Measurements from ENCODE around the gene SIRT5. TPM values are rescaled to one million over a fixed set of nuclear protein-coding genes. Genes with fewer than 3 reads are reported as not detected.

SIRT5 gene
- total RNA-seq, 1 donor from 2014 or later = 12.4 TPM

DNA sequence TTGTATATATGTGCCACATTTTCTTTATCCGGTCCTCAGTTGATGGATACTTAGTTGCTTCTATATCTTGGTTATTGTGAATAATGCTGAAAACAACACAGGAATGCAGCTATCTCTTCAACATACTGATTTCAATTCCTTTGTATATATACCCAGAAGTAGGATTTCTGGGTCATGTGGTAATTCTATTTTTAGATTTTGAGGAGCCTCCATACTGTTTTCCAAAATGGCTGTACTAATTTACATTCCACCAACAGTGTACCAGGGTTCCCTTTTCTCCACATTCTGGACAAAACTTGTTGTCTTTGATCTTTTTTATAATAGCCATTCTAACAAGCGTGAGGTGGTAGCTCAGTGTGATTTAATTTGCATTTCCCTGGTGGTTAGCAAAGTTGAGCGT, 1.6 kb downstream of the SIRT5 start:
- Mint-ChIP-seq H3K4me3 (peak overlapping the region; percentile 25), H3K27me3 (no peaks in the 10 kb centered on the region), H3K27ac (no peak overlapping the region), H3K36me3 (ENCODE audit: low read depth) (peaks cover 22% of the 10 kb centered on the region), H3K9me3 (no peaks in the 10 kb centered on the region), H3K4me1 (peaks cover 23% of the 10 kb centered on the region)
- CTCF ChIA-PET = interaction anchor here (0.6 to 2.8 kb wide), 7 partner anchors 38 to 241 kb away, joined by 3 to 24 read pairs (median 10); partner anchors contain the start of gene NOL7
- POLR2A ChIA-PET = interaction anchor here (2.1 to 3.5 kb wide), 2 partner anchors 38 to 135 kb away, joined by 10 to 84 read pairs; partner anchors contain the start of genes NOL7 and RANBP9
- DNase-seq = no peak
- TF ChIP-seq, protein P1, sequence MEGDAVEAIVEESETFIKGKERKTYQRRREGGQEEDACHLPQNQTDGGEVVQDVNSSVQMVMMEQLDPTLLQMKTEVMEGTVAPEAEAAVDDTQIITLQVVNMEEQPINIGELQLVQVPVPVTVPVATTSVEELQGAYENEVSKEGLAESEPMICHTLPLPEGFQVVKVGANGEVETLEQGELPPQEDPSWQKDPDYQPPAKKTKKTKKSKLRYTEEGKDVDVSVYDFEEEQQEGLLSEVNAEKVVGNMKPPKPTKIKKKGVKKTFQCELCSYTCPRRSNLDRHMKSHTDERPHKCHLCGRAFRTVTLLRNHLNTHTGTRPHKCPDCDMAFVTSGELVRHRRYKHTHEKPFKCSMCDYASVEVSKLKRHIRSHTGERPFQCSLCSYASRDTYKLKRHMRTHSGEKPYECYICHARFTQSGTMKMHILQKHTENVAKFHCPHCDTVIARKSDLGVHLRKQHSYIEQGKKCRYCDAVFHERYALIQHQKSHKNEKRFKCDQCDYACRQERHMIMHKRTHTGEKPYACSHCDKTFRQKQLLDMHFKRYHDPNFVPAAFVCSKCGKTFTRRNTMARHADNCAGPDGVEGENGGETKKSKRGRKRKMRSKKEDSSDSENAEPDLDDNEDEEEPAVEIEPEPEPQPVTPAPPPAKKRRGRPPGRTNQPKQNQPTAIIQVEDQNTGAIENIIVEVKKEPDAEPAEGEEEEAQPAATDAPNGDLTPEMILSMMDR (IDR thresholded peaks at IDR 0.05) = no peak
- intact Hi-C loops (cut with micrococcal nuclease) = no loop called here
- no peak for ATAC-seq (ENCODE audit: low read depth)

DNA sequence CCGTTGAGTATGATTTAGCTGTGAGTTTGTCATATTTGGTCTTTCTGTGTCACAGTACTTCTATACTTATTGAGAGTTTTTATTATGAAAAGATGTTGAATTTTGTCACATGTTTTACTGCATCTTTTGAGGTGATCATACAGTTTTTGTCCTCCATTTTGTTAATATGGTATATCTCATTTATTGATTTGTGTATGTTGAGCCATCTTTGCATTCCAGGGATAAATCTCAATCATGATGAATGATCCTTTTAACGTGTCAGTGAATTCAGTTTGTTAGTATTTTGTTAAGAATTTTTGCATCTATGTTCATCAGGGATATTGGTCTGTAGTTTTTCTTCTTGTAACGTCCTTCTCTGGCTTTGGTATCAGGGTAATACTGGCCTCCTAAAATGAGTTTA, 3.5 kb downstream of the SIRT5 start:
- H3K27me3 Mint-ChIP-seq = no peaks in the 10 kb centered on the region
- intact Hi-C loops (cut with micrococcal nuclease) = no loop called here
- H3K4me1 Mint-ChIP-seq = peaks cover 23% of the 10 kb centered on the region
- peaks cover 31% of the 10 kb centered on the region for H3K36me3 Mint-ChIP-seq (ENCODE audit: low read depth)
- TF ChIP-seq, protein P1 (IDR thresholded peaks at IDR 0.05) = no peak
- ATAC-seq (ENCODE audit: low read depth) (no peak), DNase-seq (no peak)
- ChIA-PET CTCF (no interaction called here), POLR2A (no interaction called here)
- no peak overlapping the region for H3K27ac Mint-ChIP-seq
- H3K9me3 Mint-ChIP-seq = no peaks in the 10 kb centered on the region
- H3K4me3 Mint-ChIP-seq = no peak overlapping the region

DNA sequence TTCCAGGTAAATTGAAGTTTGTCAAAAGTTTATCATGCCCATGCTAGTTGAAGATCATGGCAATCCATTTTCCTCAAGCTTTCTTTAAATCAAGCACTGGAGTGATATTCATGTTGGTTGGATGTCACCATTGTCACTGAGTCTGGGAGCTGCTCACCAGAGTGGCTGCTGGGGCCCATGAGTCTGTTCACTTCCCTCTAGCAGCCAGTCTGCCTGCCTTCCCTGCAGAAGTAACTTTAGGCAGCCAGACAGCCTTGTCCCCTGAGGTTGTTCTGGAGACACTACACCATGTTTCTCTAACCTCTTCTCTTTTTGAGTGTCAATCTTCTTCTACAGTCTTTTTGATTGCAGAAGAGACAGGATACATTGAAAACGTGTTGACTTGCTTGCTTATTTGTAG, 5.5 kb downstream of the SIRT5 start:
- TF ChIP-seq, protein P1 (IDR thresholded peaks at IDR 0.05) = no peak
- H3K27ac Mint-ChIP-seq = no peak overlapping the region
- CTCF ChIA-PET = interaction anchor here (0.7 kb wide), 1 partner anchor 29 kb away, joined by 3 read pairs; no protein-coding TSS in a partner anchor
- H3K4me3 Mint-ChIP-seq = no peak overlapping the region
- intact Hi-C loops (cut with micrococcal nuclease) = no loop called here
- H3K4me1 Mint-ChIP-seq = peaks cover 13% of the 10 kb centered on the region
- H3K36me3 Mint-ChIP-seq (ENCODE audit: low read depth) = peaks cover 35% of the 10 kb centered on the region
- no peaks in the 10 kb centered on the region for H3K27me3 Mint-ChIP-seq
- DNase-seq = no peak
- no peak for ATAC-seq (ENCODE audit: low read depth)
- H3K9me3 Mint-ChIP-seq = no peaks in the 10 kb centered on the region
- POLR2A ChIA-PET = no interaction called here

DNA sequence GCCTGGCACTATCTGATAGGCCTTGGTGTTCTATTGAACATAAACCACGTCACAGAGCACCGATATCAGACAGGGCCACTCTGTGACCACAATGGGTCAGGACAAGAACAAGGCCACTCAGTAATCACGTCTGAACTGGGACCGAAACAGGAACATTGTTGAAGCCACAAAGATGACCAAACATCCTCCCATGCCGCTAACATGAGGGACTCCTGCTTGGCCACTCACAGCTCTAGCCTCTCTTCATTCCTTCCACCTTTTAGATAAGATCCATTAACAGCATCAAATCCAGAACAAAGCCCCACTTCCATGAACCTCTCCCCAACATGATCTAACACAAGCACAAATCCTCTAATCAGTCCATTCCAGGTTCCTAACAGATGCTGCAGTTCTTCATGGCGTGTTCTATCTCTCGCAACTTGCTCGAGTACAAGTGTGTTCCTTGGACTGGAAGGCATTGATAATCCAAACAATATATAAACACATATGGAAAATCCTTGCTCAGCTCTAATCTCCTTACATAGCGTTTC, 7.4 kb downstream of the SIRT5 start:
- peaks cover 42% of the 10 kb centered on the region for H3K36me3 Mint-ChIP-seq (ENCODE audit: low read depth)
- no peaks in the 10 kb centered on the region for H3K27me3 Mint-ChIP-seq
- POLR2A ChIA-PET = no interaction called here
- no peak for DNase-seq
- CTCF ChIA-PET = no interaction called here
- H3K4me3 Mint-ChIP-seq = no peak overlapping the region
- H3K4me1 Mint-ChIP-seq = no peaks in the 10 kb centered on the region
- H3K9me3 Mint-ChIP-seq = no peaks in the 10 kb centered on the region
- intact Hi-C loops (cut with micrococcal nuclease) = no loop called here
- TF ChIP-seq, protein P1 (IDR thresholded peaks at IDR 0.05) = no peak
- ATAC-seq (ENCODE audit: low read depth) = no peak
- no peak overlapping the region for H3K27ac Mint-ChIP-seq

DNA sequence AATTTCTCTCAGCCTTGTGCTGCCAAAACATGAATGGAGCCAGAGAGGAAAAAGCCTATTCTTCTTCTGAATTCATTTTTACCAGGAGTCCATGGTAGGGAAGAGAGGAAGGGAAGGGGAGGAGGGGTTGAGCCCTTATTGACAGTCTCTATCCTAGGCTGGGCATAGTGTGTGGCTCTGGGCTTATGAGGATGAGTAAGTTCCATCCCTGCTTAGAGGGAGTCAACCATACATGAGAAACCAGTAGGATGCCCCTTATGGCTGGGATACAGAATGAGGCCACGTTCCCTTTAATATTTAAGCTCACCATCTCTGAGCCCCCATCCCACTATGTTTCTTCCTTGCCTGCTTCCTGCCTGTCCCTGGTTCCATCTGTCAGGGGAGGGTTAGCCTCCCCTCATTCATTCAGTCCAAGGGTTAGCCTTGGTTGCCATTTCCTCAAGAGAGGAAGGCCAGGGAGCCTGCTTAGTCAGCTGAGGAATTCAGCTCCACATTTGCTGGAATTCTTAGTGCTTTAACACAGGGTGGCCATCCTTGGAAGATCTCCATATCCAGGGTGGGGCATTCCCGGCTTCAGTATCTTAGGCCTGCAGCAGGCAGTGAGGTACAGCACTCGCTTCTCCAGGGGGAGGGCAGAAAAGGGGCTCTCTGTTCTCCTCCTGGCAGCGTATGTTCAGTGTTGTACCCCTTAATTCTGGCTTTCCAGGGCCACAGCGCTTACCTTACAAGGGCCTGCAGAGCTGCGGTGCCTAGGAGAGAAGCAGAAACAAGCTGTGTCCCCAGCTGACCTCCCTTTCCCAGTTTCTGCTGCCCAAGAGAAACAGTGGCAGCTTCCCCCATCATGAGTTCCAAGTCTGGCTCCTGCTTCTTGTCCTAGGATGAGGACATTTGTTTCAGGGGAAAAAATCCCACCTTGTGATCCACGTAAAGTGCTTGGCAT, 12.5 kb downstream of the SIRT5 start:
- H3K4me1 Mint-ChIP-seq = no peaks in the 10 kb centered on the region
- intact Hi-C loops (cut with micrococcal nuclease) = no loop called here
- ChIA-PET POLR2A (no interaction called here), CTCF (no interaction called here)
- no peak overlapping the region for H3K4me3 Mint-ChIP-seq
- H3K27me3 Mint-ChIP-seq = no peaks in the 10 kb centered on the region
- DNase-seq (no peak), ATAC-seq (ENCODE audit: low read depth) (no peak)
- H3K27ac Mint-ChIP-seq = no peak overlapping the region
- no peaks in the 10 kb centered on the region for H3K9me3 Mint-ChIP-seq
- TF ChIP-seq, protein P1 (IDR thresholded peaks at IDR 0.05) = no peak
- H3K36me3 Mint-ChIP-seq (ENCODE audit: low read depth) = peaks cover 52% of the 10 kb centered on the region

All from activated B cell treated with CpG ODN at 0.5 μM for 24 hours (primary cell).